SU-DHL-6 (cell line): Measurements from ENCODE around the gene PDZD2.
"Not testable (repeated sequence)": the region's sequence is repeated elsewhere in the genome, so short reads cannot be mapped to it uniquely, and the experiment has no call there.

Experiments
- H2AFZ ChIP-seq: fragments of 200-600 bp; sonication (generic); 2 replicates; pipeline ENCODE4 v1.6.1; 2014; ENCODE audit warnings: low read depth, mild to moderate bottlenecking, moderate library complexity, mixed read lengths, antibody characterized with exemption, low read length; ENCODE audit not compliant: severe bottlenecking
- H3F3A ChIP-seq: fragments of 200-600 bp; shearing (Covaris generic); 2 replicates; pipeline ENCODE4 v1.6.0; 2016; ENCODE audit warnings: antibody characterized with exemption, mild to moderate bottlenecking; ENCODE audit not compliant: insufficient read depth
- H3K27ac ChIP-seq: fragments of 200-600 bp; sonication (generic); 2 replicates; pipeline ENCODE4 v1.5.1; 2016; ENCODE audit warnings: low read depth, mild to moderate bottlenecking, low read length, moderate library complexity, mixed read lengths
- H3K27me3 ChIP-seq: fragments of 200-600 bp; sonication (generic), shearing (Covaris generic); 2 replicates; pipeline ENCODE4 v1.6.0; 2014; ENCODE audit warnings: mild to moderate bottlenecking, low read length
- H3K36me3 ChIP-seq: fragments of 200-600 bp; sonication (generic); 2 replicates; pipeline ENCODE4 v1.6.1; 2014; ENCODE audit warnings: mild to moderate bottlenecking, low read length, mixed read lengths
- H3K4me2 ChIP-seq: fragments of 300-600, 200-600 bp; shearing (Covaris generic), sonication (generic); 2 replicates; pipeline ENCODE4 v1.6.0; 2014; ENCODE audit warnings: low read length, low read depth, mild to moderate bottlenecking; ENCODE audit not compliant: poor library complexity, severe bottlenecking
- H3K4me3 ChIP-seq: fragments of 200-600 bp; sonication (generic); 2 replicates; pipeline ENCODE4 v1.5.1; 2014; ENCODE audit warnings: antibody characterized with exemption, low read length, mild to moderate bottlenecking, mixed read lengths; ENCODE audit not compliant: insufficient read depth, poor library complexity, severe bottlenecking
- H3K79me2 ChIP-seq: fragments of 200-600 bp; sonication (generic); 2 replicates; pipeline ENCODE4 v1.6.1; 2014; ENCODE audit warnings: mild to moderate bottlenecking, low read length, moderate library complexity; ENCODE audit not compliant: insufficient read depth
- H3K9ac ChIP-seq: fragments of 200-600 bp; sonication (generic); 2 replicates; pipeline ENCODE4 v1.7.0; 2014; ENCODE audit warnings: mild to moderate bottlenecking, low read length
- H3K9me2 ChIP-seq: fragments of 200-600 bp; sonication (generic); replicated peaks from 2 replicates; pipeline ENCODE4 v1.6.1; 2014; ENCODE audit warnings: low read length; ENCODE audit not compliant: insufficient read depth
- H3K9me3 ChIP-seq: fragments of 200-600 bp; sonication (generic); 2 replicates; pipeline ENCODE4 v1.6.1; 2014; ENCODE audit warnings: low read length, mixed read lengths; ENCODE audit not compliant: insufficient read depth
- H4K20me1 ChIP-seq: fragments of 200-600 bp; sonication (generic); 2 replicates; pipeline ENCODE4 v1.6.1; 2014; ENCODE audit warnings: low read depth, mild to moderate bottlenecking, antibody characterized with exemption, low read length, moderate library complexity, mixed read lengths
- CTCF ChIP-seq: fragments of 200-600 bp; sonication (generic); IDR thresholded peaks from one replicate; pipeline ENCODE4 v1.5.1; 2017; ENCODE audit warnings: antibody characterized with exemption, mild to moderate bottlenecking, low read length, moderate library complexity; ENCODE audit not compliant: insufficient read depth, poor library complexity, severe bottlenecking
- EZH2phosphoT487 ChIP-seq: fragments of 200-600 bp; sonication (generic), shearing (Covaris generic); conservative IDR thresholded peaks from 2 replicates; pipeline ENCODE4 v1.6.1; 2018; ENCODE audit warnings: mild to moderate bottlenecking, antibody characterized with exemption, low read length, moderate library complexity, mixed read lengths

PDZD2 gene

GRCh38 chr5:31730139-31730538 lies 91.2 kb downstream of the PDZD2 start:
- Histone ChIP-seq H3K27me3 (no peaks in the 10 kb centered on the region; the same call in 1 of the 2 replicates), H3K9me3 (no peaks in the 10 kb centered on the region), H3K27ac (no peak overlapping the region), H4K20me1 (no peaks in the 10 kb centered on the region), H3K9ac (no peak overlapping the region), H3K4me2 (no peak overlapping the region), H3F3A (no peaks in the 10 kb centered on the region), H2AFZ (no peak overlapping the region), H3K9me2 (no peaks in the 10 kb centered on the region), H3K36me3 (no peaks in the 10 kb centered on the region), H3K4me3 (no peak overlapping the region), H3K79me2 (no peaks in the 10 kb centered on the region)
- TF ChIP-seq CTCF, result no peak
- no peak for TF ChIP-seq EZH2phosphoT487

- TF ChIP-seq CTCF (no peak), EZH2phosphoT487 (no peak)
- Histone ChIP-seq H3K9me3 (no peaks in the 10 kb centered on the region), H3K79me2 (no peaks in the 10 kb centered on the region)
Measured at GRCh38 chr5:31731016-31731415, 92.1 kb downstream of the PDZD2 start.

GRCh38 chr5:31731710-31732301 lies 92.9 kb downstream of the PDZD2 start:
- no peak overlapping the region for H2AFZ ChIP-seq
- no peaks in the 10 kb centered on the region for H3K9me2 ChIP-seq
- no peaks in the 10 kb centered on the region for H4K20me1 ChIP-seq
- H3K9me3 ChIP-seq, result no peaks in the 10 kb centered on the region
- H3K9ac ChIP-seq, result no peak overlapping the region
- no peaks in the 10 kb centered on the region; the same call in 1 of the 2 replicates for H3K27me3 ChIP-seq
- no peaks in the 10 kb centered on the region for H3F3A ChIP-seq
- TF ChIP-seq CTCF (no peak), EZH2phosphoT487 (no peak)
- no peak overlapping the region for H3K4me3 ChIP-seq
- H3K36me3 ChIP-seq, result no peaks in the 10 kb centered on the region
- no peak overlapping the region for H3K4me2 ChIP-seq
- no peak overlapping the region for H3K27ac ChIP-seq
- no peaks in the 10 kb centered on the region for H3K79me2 ChIP-seq

More at GRCh38 chr5:31731016-31731415, 92.1 kb downstream of the PDZD2 start:
- Histone ChIP-seq H3K27me3 (no peaks in the 10 kb centered on the region; the same call in 1 of the 2 replicates), H3F3A (no peaks in the 10 kb centered on the region), H3K9me2 (no peaks in the 10 kb centered on the region), H3K36me3 (no peaks in the 10 kb centered on the region), H3K27ac (no peak overlapping the region), H3K4me3 (no peak overlapping the region), H2AFZ (no peak overlapping the region), H4K20me1 (no peaks in the 10 kb centered on the region), H3K9ac (no peak overlapping the region), H3K4me2 (no peak overlapping the region)

GRCh38 chr5:31732821-31733220 lies 93.9 kb downstream of the PDZD2 start:
- H3K9ac ChIP-seq, H3K27ac ChIP-seq, H3K4me2 ChIP-seq, H3K79me2 ChIP-seq, H3K9me2 ChIP-seq, H2AFZ ChIP-seq, H3K27me3 ChIP-seq, H3K36me3 ChIP-seq, H3K9me3 ChIP-seq, H3K4me3 ChIP-seq, H3F3A ChIP-seq, H4K20me1 ChIP-seq: not testable (repeated sequence)
